Uterus (tissue), 4 donors: ENCODE data around the gene TSHZ2. TPM values are rescaled to one million over a fixed set of nuclear protein-coding genes. Genes with fewer than 3 reads are reported as not detected.

Source experiments
- DNase-seq, 2 donors: peaks; one replicate each; pipeline ENCODE4 v3.0.0-alpha.2; 2019 to 2020
- H3K27ac ChIP-seq, 2 donors: fragments of 200-600 bp; sonication (generic); 1 replicate in 1 of 2; 2 replicates in 1 of 2; pipeline ENCODE4 v1.5.1; 2016 to 2018
- H3K27me3 ChIP-seq, 2 donors: fragments of 200-600 bp; sonication (generic); one replicate each; pipeline ENCODE4 v1.5.1; 2018 to 2019; ENCODE audit warnings: control low read depth in 1 of 2
- H3K36me3 ChIP-seq, 2 donors: fragments of 200-600 bp; sonication (generic); one replicate each; pipeline ENCODE4 v1.5.1; 2019; ENCODE audit warnings: control low read depth in 1 of 2
- H3K4me1 ChIP-seq, 2 donors: fragments of 200-600 bp; sonication (generic); one replicate each; pipeline ENCODE4 v1.5.1; 2018 to 2019; ENCODE audit warnings: control low read depth in 1 of 2
- H3K4me3 ChIP-seq, 2 donors: fragments of 200-600 bp; sonication (generic); 1 replicate in 1 of 2; 2 replicates in 1 of 2; pipeline ENCODE4 v1.5.1; 2018 to 2019; ENCODE audit warnings: mild to moderate bottlenecking in 1 of 2
- H3K9me3 ChIP-seq, 2 donors: fragments of 200-600 bp; sonication (generic); one replicate each; pipeline ENCODE4 v1.5.1; 2019; ENCODE audit warnings: control low read depth in 1 of 2
- CTCF ChIP-seq, 4 experiments: fragments of 200-600 bp in 2 of 4; fragments of 450-650 bp in 2 of 4; sonication (generic) in 2 of 4; IDR thresholded peaks; one replicate each; pipeline ENCODE4 v1.5.1; 2016 to 2019; ENCODE audit warnings: antibody characterized with exemption in 4 of 4, mild to moderate bottlenecking in 2 of 4, moderate library complexity in 1 of 4
- POLR2A ChIP-seq, 2 donors: fragments of 450-650 bp; IDR thresholded peaks; one replicate each; pipeline ENCODE4 v1.6.1; 2016; ENCODE audit warnings: antibody characterized with exemption in 2 of 2, mild to moderate bottlenecking in 1 of 2, moderate library complexity in 1 of 2
- intact Hi-C: fragments of 100-400 bp; cut with DNase I; formaldehyde crosslinking; loops from one replicate; pipeline ENCODE4 v1.15.1; 2023; ENCODE audit warnings: low total_unique reads
- total RNA-seq, 4 donors: library from RNA; depleted of rRNA in 3 of 4; stranded (reverse); fragments of >200 nt in 3 of 4; gene quantifications; one replicate each; pipeline versions ENCODE4 v1.1.0 to v1.2.4, GENCODE V29; 2014 to 2023
- donor health status: DM: yes; HTN: yes; CAD: no.

The TSHZ2 gene
- total RNA-seq, 4 donors from 2014 or later, result 22.0 to 50.1 (median 33.1) TPM

GRCh38 chr20:53263554-53264438, 291.6 kb downstream of the TSHZ2 start:
- Histone ChIP-seq H3K36me3 (no peaks in the 10 kb centered on the region), H3K4me1 (no peaks in the 10 kb centered on the region), H3K4me3 (no peak overlapping the region), H3K27ac (no peak overlapping the region), H3K9me3 (no peaks in the 10 kb centered on the region), H3K27me3 (no peaks in the 10 kb centered on the region)
- TF ChIP-seq POLR2A (IDR thresholded peaks at IDR 0.05) (no peak), CTCF (IDR thresholded peaks at IDR 0.05) (no peak)
- DNase-seq, result no peak
- intact Hi-C loops, result no loop called here

- Histone ChIP-seq H3K27ac (no peak overlapping the region), H3K4me3 (no peak overlapping the region), H3K27me3 (no peaks in the 10 kb centered on the region), H3K4me1 (no peaks in the 10 kb centered on the region), H3K9me3 (no peaks in the 10 kb centered on the region), H3K36me3 (no peaks in the 10 kb centered on the region)
- TF ChIP-seq CTCF (IDR thresholded peaks at IDR 0.05) (no peak), POLR2A (IDR thresholded peaks at IDR 0.05) (no peak)
- intact Hi-C loops, result no loop called here
- no peak for DNase-seq
These were observed 292.4 kb downstream of the TSHZ2 start for GRCh38 chr20:53264604-53265003.

GRCh38 chr20:53265304-53265875, 293.2 kb downstream of the TSHZ2 start:
- Histone ChIP-seq H3K4me3 (no peak overlapping the region), H3K4me1 (no peaks in the 10 kb centered on the region), H3K36me3 (no peaks in the 10 kb centered on the region), H3K27ac (no peak overlapping the region), H3K9me3 (no peaks in the 10 kb centered on the region), H3K27me3 (no peaks in the 10 kb centered on the region)
- intact Hi-C loops, result no loop called here
- no peak for TF ChIP-seq CTCF (IDR thresholded peaks at IDR 0.05)
- TF ChIP-seq POLR2A (IDR thresholded peaks at IDR 0.05), result no peak
- no peak for DNase-seq

- H3K27me3 ChIP-seq, result no peaks in the 10 kb centered on the region
- TF ChIP-seq CTCF (IDR thresholded peaks at IDR 0.05), result no peak
- no peak for TF ChIP-seq POLR2A (IDR thresholded peaks at IDR 0.05)
- H3K4me1 ChIP-seq, result no peaks in the 10 kb centered on the region
- intact Hi-C loops, result no loop called here
- no peak overlapping the region for H3K27ac ChIP-seq
- no peaks in the 10 kb centered on the region for H3K36me3 ChIP-seq
- DNase-seq, result no peak
- no peaks in the 10 kb centered on the region for H3K9me3 ChIP-seq
- H3K4me3 ChIP-seq, result no peak overlapping the region
These were observed 297.2 kb downstream of the TSHZ2 start for GRCh38 chr20:53269380-53269779.

GRCh38 chr20:53270792-53271375, 298.7 kb downstream of the TSHZ2 start:
- TF ChIP-seq CTCF (IDR thresholded peaks at IDR 0.05) (no peak), POLR2A (IDR thresholded peaks at IDR 0.05) (no peak)
- H3K27ac ChIP-seq, result no peak overlapping the region
- H3K4me3 ChIP-seq, result no peak overlapping the region
- H3K4me1 ChIP-seq, result no peaks in the 10 kb centered on the region
- no peaks in the 10 kb centered on the region for H3K9me3 ChIP-seq
- H3K27me3 ChIP-seq, result no peaks in the 10 kb centered on the region
- intact Hi-C loops, result no loop called here
- DNase-seq, result no peak
- H3K36me3 ChIP-seq, result no peaks in the 10 kb centered on the region
